Mesothelial cell of epicardium (in vitro differentiated cells): ENCODE data around the gene ZNF124. TPM values are rescaled to one million over a fixed set of nuclear protein-coding genes. Genes with fewer than 3 reads are reported as not detected.
"Not testable (repeated sequence)": the region's sequence is repeated elsewhere in the genome, so short reads cannot be mapped to it uniquely, and the experiment has no call there.

Experiments used
- DNase-seq, 2 experiments: peaks; one replicate each; pipeline ENCODE4 v3.0.0; 2021; ENCODE audit warnings: low spot score in 2 of 2; ENCODE audit not compliant: unreplicated experiment in 2 of 2
- H3K27ac Mint-ChIP-seq: 2 replicates; pipeline ENCODE4 v1.8.0; 2021; ENCODE audit warnings: mixed read lengths
- H3K27me3 Mint-ChIP-seq: 2 replicates; pipeline ENCODE4 v1.8.0; 2021; ENCODE audit warnings: low read depth, mixed read lengths
- H3K36me3 Mint-ChIP-seq: 2 replicates; pipeline ENCODE4 v1.8.0; 2021; ENCODE audit warnings: mixed read lengths
- H3K4me1 Mint-ChIP-seq: 2 replicates; pipeline ENCODE4 v1.8.0; 2021; ENCODE audit warnings: mixed read lengths
- H3K4me3 Mint-ChIP-seq: 2 replicates; pipeline ENCODE4 v1.8.0; 2021; ENCODE audit warnings: mild to moderate bottlenecking, moderate library complexity, mixed read lengths
- H3K9me3 Mint-ChIP-seq: 2 replicates; pipeline ENCODE4 v1.8.0; 2021; ENCODE audit warnings: mixed read lengths
- CTCF ChIP-seq: fragments of 200-600 bp; sonication (generic); IDR thresholded peaks from one replicate; pipeline ENCODE4 v1.5.0; 2021; ENCODE audit warnings: antibody characterized with exemption; ENCODE audit not compliant: unreplicated experiment
- total RNA-seq: library from RNA; stranded (reverse); gene quantifications from 3 replicates; pipeline ENCODE4 v1.2.1, GENCODE V29; 2021

The ZNF124 gene
- total RNA-seq, result 114 to 115 TPM (median 115 TPM) in 3 replicates

- H3K4me1 Mint-ChIP-seq, H3K27ac Mint-ChIP-seq, H3K27me3 Mint-ChIP-seq, DNase-seq, H3K4me3 Mint-ChIP-seq: not testable (repeated sequence)
- Mint-ChIP-seq H3K36me3 (peaks cover 18% of the 10 kb centered on the region), H3K9me3 (peaks cover 13% of the 10 kb centered on the region)
Observed at GRCh38 chr1:247171875-247172563, at the start of gene ZNF124. ZNF124 (minus strand) TSS chr1:247172020; CDS start chr1:247171877, 143 bp downstream.

- not testable (repeated sequence) for H3K36me3 Mint-ChIP-seq, H3K4me1 Mint-ChIP-seq, DNase-seq, H3K4me3 Mint-ChIP-seq, H3K27ac Mint-ChIP-seq, H3K27me3 Mint-ChIP-seq
- H3K9me3 Mint-ChIP-seq, result peaks cover 30% of the 10 kb centered on the region
Observed at GRCh38 chr1:247220280-247220679, 48.5 kb upstream of the ZNF124 start.

DNA sequence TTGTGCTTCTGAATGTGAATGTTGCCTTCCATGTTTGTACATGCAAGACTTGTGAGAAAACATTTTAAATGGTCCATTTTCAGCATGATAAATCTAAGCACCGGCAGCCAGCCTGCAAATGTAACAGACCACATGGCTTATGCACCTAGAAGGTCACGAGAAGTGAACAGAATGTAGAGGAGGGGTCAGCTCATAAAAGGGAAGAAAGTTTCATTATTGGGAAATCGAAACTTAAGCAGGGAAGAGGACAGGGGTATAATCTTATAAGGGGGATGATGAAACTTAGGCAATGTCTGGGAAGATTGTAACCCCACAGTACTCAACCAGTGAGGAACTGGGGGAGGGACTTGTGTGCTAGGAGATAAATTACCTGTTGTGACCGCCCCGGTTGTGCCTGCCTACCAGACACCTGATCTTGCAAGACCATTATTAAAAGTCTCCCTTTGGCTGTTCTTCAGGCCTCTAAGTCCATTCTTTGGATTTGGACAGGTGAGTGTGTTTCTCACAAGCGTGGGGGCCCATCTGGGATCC, 46.4 kb upstream of the ZNF124 start:
- Mint-ChIP-seq H3K36me3 (no peaks in the 10 kb centered on the region), H3K4me1 (no peaks in the 10 kb centered on the region), H3K4me3 (no peak overlapping the region), H3K9me3 (peaks cover 16% of the 10 kb centered on the region), H3K27me3 (peaks cover 3% of the 10 kb centered on the region), H3K27ac (no peak overlapping the region)
- TF ChIP-seq CTCF, result no peak
- DNase-seq, result no peak

- TF ChIP-seq CTCF, result no peak
- peaks cover 1% of the 10 kb centered on the region for H3K9me3 Mint-ChIP-seq
- H3K27ac Mint-ChIP-seq, result no peak overlapping the region
- DNase-seq, result no peak
- H3K4me1 Mint-ChIP-seq, result no peaks in the 10 kb centered on the region
- no peak overlapping the region for H3K4me3 Mint-ChIP-seq
- peaks cover 3% of the 10 kb centered on the region for H3K27me3 Mint-ChIP-seq
- H3K36me3 Mint-ChIP-seq, result no peaks in the 10 kb centered on the region
Observed at GRCh38 chr1:247216261-247216660, 44.4 kb upstream of the ZNF124 start.

DNA sequence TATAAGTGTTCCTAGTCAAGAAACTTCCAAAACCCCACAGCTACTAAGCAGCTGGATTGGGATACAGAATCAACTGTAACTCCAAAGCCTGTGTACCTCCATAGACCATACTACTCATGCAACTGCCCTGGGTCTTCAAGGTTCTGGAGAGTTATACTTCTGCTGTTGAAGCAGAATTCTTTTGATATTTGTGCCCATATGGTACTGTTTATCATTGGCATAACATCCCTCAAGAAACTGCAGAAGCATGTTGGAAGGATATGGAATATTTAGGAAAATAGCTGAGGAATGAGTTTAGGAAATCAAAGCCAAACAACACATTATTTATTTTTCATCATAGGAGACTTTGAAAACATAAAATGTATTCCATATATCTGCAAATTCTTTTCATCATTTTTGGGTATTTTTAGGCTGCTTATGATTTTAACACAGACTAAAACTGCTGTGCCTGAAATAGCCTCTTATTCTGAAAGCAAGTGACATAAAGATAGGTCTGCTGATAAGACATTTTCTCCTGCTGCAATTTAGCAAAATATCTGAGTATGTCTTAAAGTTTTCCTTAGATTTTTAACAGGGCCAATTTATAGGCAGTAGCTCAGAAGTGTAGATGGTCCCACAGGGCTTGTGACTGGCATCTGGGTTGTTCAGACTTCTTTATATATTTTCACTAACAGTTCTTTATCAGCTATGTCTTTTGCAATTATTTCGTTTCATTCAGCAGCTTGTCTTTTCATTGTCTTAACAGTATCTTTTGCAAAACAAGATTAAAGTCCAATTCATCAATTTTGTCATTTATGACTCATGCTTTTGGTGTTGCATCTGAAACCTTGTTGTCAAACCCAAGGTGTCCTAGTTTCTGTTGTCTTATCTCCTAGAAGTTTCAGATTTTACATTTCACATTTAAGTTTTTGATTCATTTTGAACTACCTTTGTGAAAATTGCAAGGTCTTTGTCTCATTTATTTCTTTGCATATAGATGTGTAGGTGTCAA, 41.1 kb upstream of the ZNF124 start:
- TF ChIP-seq CTCF, result no peak
- peaks cover 3% of the 10 kb centered on the region for H3K27me3 Mint-ChIP-seq
- H3K4me1 Mint-ChIP-seq, result peaks cover 16% of the 10 kb centered on the region
- no peak overlapping the region for H3K27ac Mint-ChIP-seq
- DNase-seq, result no peak
- no peak overlapping the region for H3K4me3 Mint-ChIP-seq
- no peaks in the 10 kb centered on the region for H3K9me3 Mint-ChIP-seq
- no peaks in the 10 kb centered on the region for H3K36me3 Mint-ChIP-seq

DNA sequence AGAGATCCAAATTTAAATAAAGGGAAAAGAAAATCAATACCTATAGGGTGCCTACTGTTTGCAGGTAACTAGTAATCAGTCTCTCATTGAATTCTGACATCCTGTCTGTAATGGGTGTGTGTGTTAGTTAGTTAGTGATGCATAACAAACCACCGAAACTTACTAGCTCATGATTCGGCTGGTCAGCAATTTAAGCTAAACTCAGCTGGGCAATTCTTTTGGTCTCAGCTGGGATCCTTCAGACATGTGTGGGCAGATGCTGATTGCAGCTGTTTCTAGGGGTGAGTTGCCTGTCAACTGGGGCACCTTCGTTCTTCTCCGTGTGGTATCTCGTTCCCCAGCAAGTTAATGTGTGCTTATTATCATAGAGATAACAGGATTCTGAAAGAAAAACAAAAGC, 40.2 kb upstream of the ZNF124 start:
- Mint-ChIP-seq H3K4me1 (peaks cover 16% of the 10 kb centered on the region), H3K27me3 (peaks cover 3% of the 10 kb centered on the region), H3K4me3 (no peak overlapping the region), H3K9me3 (no peaks in the 10 kb centered on the region), H3K36me3 (no peaks in the 10 kb centered on the region), H3K27ac (no peak overlapping the region)
- no peak for DNase-seq
- TF ChIP-seq CTCF, result no peak
